T-helper 2 cell treated with Interferon-gamma antibody and Interleukin-4, amounts not matched to agents 5 μg/mL and 100 μg/mL, for 36 hours (primary cell): ENCODE measurements around the gene PHF20.
"Not testable (repeated sequence)": the region's sequence is repeated elsewhere in the genome, so short reads cannot be mapped to it uniquely, and the experiment has no call there.

Experiments used
- DNase-seq: peaks from one replicate; pipeline ENCODE4 v3.0.0; 2021; ENCODE audit warnings: low spot score
- H3K27ac Mint-ChIP-seq: one replicate; pipeline ENCODE4 v1.8.0; 2021; ENCODE audit warnings: mild to moderate bottlenecking, mixed read lengths
- H3K27me3 Mint-ChIP-seq: one replicate; pipeline ENCODE4 v1.8.0; 2021; ENCODE audit warnings: low read depth, mixed read lengths
- H3K36me3 Mint-ChIP-seq: one replicate; pipeline ENCODE4 v1.8.0; 2021; ENCODE audit warnings: low read depth, mixed read lengths
- H3K4me1 Mint-ChIP-seq: one replicate; pipeline ENCODE4 v1.8.0; 2021; ENCODE audit warnings: low read depth, mixed read lengths
- H3K4me3 Mint-ChIP-seq: one replicate; pipeline ENCODE4 v1.8.0; 2022; ENCODE audit warnings: mild to moderate bottlenecking, moderate library complexity, mixed read lengths
- H3K9me3 Mint-ChIP-seq: one replicate; pipeline ENCODE4 v1.8.0; 2021; ENCODE audit warnings: mixed read lengths

The PHF20 gene

DNA sequence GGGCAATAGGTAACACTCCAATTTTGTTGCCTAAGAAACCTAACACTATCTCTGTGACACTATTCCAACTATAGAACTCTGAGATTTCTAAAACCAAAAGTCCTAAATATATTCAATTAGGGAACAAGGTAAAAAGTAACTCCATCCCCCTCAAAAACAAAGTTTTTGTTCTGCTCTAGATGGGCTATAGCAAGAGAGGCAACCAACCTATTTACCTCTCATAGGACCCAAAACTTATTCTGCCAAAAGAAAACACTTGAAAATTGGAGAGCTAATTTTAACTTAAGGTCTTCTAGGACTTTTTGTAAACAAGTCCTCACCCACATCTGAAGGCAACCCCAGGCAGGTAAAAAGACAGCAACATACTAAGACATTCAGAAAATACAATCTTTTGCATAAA, 37.4 kb upstream of the PHF20 start:
- peak overlapping the region; percentile 21 for H3K27ac Mint-ChIP-seq

GRCh38 chr20:35734777-35735649, 36.8 kb upstream of the PHF20 start:
- H3K27me3 Mint-ChIP-seq = no peaks in the 10 kb centered on the region
- no peak overlapping the region for H3K4me3 Mint-ChIP-seq

More for the DNA sequence above, 37.4 kb upstream of the PHF20 start:
- H3K4me3 Mint-ChIP-seq = peak overlapping the region; percentile 47
- H3K36me3 Mint-ChIP-seq = peaks cover 81% of the 10 kb centered on the region
- peaks cover 39% of the 10 kb centered on the region for H3K4me1 Mint-ChIP-seq
- no peaks in the 10 kb centered on the region for H3K9me3 Mint-ChIP-seq
- no peaks in the 10 kb centered on the region for H3K27me3 Mint-ChIP-seq
- no peak for DNase-seq

GRCh38 chr20:35735826-35736470, 35.9 kb upstream of the PHF20 start:
- no peak for DNase-seq
- Mint-ChIP-seq H3K27ac (no peak overlapping the region), H3K9me3 (no peaks in the 10 kb centered on the region), H3K4me3 (peak overlapping the region; percentile 61), H3K4me1 (peaks cover 46% of the 10 kb centered on the region), H3K27me3 (no peaks in the 10 kb centered on the region), H3K36me3 (peaks cover 80% of the 10 kb centered on the region)

More at GRCh38 chr20:35734777-35735649, 36.8 kb upstream of the PHF20 start:
- Mint-ChIP-seq H3K36me3 (peaks cover 81% of the 10 kb centered on the region), H3K9me3 (no peaks in the 10 kb centered on the region), H3K27ac (no peak overlapping the region), H3K4me1 (peaks cover 41% of the 10 kb centered on the region)
- no peak for DNase-seq

DNA sequence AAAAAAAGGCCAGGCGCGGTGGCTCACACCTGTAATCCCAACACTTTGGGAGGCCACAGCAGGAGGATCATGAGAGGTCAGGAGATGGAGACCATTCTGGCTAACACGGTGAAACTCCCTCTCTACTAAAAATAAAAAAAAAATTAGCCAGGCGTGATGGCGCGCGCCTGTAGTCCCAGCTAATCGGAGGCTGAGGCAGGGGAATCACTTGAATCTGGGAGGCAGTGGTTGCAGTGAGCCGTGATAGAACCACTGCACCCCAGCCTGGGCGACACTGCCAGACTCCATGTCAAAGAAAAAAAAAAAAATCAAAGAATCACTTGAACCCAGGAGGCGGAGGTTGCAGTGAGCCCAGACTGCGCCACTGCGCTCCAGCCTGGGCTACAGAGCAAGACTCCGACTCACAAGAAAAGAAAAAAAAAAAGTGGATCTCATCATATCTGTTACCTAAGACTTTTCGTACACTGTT, 33.9 kb upstream of the PHF20 start:
- peak overlapping the region; percentile 59 for H3K27ac Mint-ChIP-seq
- H3K4me1 Mint-ChIP-seq = peaks cover 45% of the 10 kb centered on the region
- no peak for DNase-seq
- no peaks in the 10 kb centered on the region for H3K9me3 Mint-ChIP-seq
- no peaks in the 10 kb centered on the region for H3K27me3 Mint-ChIP-seq
- H3K36me3 Mint-ChIP-seq = peaks cover 76% of the 10 kb centered on the region
- H3K4me3 Mint-ChIP-seq = peak overlapping the region; percentile 69

GRCh38 chr20:35738410-35739179, 33.2 kb upstream of the PHF20 start:
- H3K36me3 Mint-ChIP-seq = peaks cover 71% of the 10 kb centered on the region
- H3K27ac Mint-ChIP-seq = peak overlapping the region; percentile 59
- H3K27me3 Mint-ChIP-seq = no peaks in the 10 kb centered on the region
- peaks cover 50% of the 10 kb centered on the region for H3K4me1 Mint-ChIP-seq
- no peaks in the 10 kb centered on the region for H3K9me3 Mint-ChIP-seq
- H3K4me3 Mint-ChIP-seq = peak overlapping the region; percentile 69
- no peak for DNase-seq

DNA sequence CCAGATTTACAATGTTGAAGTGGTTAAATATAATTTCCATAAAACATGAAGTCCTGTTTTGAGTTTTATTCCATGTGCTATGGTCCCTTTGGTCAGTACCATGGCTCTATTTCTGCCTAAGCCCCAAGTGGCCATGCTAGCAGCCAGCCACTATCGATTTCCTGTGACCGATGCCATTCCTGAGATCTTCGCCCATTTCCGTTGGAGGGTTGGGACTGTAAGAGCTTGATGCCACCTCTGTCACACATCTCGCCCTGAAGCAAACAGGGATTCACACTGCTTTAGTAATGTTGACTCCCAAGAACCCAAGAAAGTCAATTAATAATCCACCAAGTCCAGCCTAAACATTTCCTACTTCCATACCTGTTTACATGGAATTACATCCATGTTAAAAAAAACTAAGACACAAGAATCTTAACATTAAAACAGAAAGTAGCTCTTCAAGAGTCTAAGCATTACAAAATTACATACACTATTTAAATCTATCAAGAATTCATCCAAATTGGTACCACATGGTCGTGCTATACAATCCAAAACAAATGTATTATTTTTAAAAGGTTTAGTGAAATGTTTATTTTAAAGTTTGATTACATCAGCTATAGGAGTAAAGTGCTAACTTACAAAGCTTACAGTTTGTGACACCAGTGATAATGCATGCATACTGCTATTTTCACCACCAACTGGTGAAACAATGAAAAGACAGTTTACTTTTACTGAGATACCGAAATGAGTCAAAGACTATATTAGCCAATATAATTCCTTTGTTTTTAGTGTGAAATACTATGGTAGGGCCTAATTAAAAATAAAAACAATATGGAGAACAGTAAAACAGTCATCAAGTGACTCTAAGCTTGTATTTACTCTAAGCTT, 32.3 kb upstream of the PHF20 start:
- Mint-ChIP-seq H3K27ac (peak overlapping the region; percentile 100), H3K27me3 (no peaks in the 10 kb centered on the region), H3K4me1 (peaks cover 47% of the 10 kb centered on the region), H3K4me3 (peak overlapping the region; percentile 97), H3K9me3 (no peaks in the 10 kb centered on the region), H3K36me3 (peaks cover 63% of the 10 kb centered on the region)
- DNase-seq = no peak

DNA sequence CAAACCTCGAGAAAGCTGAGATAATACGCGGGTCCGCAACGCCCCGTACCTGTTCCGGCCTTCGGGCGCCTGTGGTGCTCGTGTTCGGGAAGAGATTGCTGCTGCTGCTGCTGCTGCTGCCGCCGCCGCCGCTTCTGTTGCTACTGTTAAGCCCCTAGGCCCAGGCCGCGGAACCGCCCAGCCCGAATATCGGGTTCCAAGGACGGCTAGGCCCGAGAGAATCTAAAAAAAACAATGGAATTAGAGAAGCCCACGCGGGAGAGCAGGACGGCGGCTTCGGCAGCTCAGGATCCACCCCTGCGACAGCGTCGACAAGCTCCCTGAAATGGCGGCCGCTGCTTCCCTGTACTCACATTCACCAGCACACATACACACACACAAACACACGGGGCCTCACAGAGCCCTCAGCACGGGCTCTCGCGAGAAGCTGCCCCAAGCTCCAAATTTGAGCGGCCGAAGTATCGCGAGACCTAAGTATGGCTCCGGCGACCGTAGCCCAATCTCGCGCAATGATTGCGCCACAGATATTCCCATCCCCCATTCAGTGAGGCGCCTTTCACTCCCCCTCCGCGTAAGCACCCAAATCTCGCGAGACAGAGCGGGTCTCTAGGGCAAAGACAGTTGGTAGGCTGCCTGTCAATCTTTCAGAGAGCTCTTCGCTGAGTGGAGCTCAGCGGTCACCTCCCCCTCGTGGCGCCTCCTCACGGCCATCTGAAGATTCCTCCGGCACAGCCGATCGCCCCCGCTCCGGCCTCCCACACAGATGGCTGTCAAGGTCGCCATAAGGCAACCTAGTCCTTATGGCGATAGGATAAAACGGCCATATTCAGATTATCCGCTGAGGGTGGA, 29.7 kb upstream of the PHF20 start, which contains the start of gene RBM39:
Gene RBM39, minus strand, starts transcription at position 369 of the 849 bp plus-strand sequence. CDS start 1,386 bp downstream, outside the sequence.
- Mint-ChIP-seq H3K27ac (peak within 1 kb of the TSS; percentile 100), H3K9me3 (no peaks in the 10 kb centered on the region), H3K36me3 (peaks cover 48% of the 10 kb centered on the region), H3K4me3 (peak within 1 kb of the TSS; percentile 97), H3K4me1 (peaks cover 35% of the 10 kb centered on the region), H3K27me3 (no peaks in the 10 kb centered on the region)
- DNase-seq = peak; percentile 99

DNA sequence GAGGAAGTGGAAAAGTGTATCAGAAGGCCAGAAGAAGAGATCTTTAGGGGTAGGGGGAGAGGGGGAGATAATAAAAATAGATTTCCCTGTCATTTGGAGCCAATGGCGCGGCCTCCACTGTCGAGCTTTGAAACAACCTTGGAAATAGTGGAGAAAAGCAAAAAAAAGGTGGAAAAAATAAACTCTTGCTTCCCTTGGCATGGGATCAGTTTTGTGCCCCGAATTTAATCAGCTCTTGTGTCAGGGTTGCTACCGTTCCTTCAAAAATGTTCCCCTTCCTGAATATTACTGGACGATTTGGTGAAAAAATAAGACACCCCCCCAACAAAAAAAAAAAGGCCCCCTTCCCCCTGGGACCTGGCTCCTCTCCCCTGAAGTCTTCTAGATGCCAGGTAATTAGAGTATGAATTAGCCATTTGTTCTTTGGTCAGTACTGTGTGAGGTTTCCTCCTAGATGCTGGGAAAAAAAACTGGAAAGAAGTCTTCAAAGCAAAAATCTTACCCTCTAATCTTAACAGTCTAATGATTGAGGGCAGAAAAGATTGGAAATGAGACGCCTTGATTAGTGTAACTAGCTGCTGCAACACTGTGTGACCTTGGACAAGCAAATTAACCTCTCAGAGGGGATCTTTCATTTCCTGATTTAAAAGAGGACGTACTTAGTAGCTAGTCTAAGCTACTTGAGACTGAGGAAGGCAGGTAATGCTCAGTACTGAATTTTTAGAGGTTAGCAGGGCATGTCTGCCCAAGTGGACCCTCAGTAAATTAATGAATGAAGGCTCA, 28.9 kb upstream of the PHF20 start:
- H3K27ac Mint-ChIP-seq = peak overlapping the region; percentile 100
- H3K9me3 Mint-ChIP-seq = no peaks in the 10 kb centered on the region
- no peaks in the 10 kb centered on the region for H3K27me3 Mint-ChIP-seq
- peaks cover 42% of the 10 kb centered on the region for H3K36me3 Mint-ChIP-seq
- H3K4me1 Mint-ChIP-seq = peaks cover 35% of the 10 kb centered on the region
- H3K4me3 Mint-ChIP-seq = peak overlapping the region; percentile 97
- DNase-seq = no peak

- peaks cover 26% of the 10 kb centered on the region for H3K4me1 Mint-ChIP-seq
- H3K36me3 Mint-ChIP-seq = peaks cover 32% of the 10 kb centered on the region
- H3K27ac Mint-ChIP-seq = peak overlapping the region; percentile 100
- no peaks in the 10 kb centered on the region for H3K27me3 Mint-ChIP-seq
- H3K9me3 Mint-ChIP-seq = no peaks in the 10 kb centered on the region
- peak overlapping the region; percentile 97 for H3K4me3 Mint-ChIP-seq
- peak; percentile 13 for DNase-seq
These were observed 27.9 kb upstream of the PHF20 start for GRCh38 chr20:35743693-35744491.

- Mint-ChIP-seq H3K4me3 (peak overlapping the region; percentile 97), H3K27ac (peak overlapping the region; percentile 100), H3K36me3 (peaks cover 28% of the 10 kb centered on the region), H3K4me1 (peaks cover 23% of the 10 kb centered on the region)
- DNase-seq, H3K9me3 Mint-ChIP-seq, H3K27me3 Mint-ChIP-seq: not testable (repeated sequence)
These were observed 27.3 kb upstream of the PHF20 start for GRCh38 chr20:35744492-35744841.

DNA sequence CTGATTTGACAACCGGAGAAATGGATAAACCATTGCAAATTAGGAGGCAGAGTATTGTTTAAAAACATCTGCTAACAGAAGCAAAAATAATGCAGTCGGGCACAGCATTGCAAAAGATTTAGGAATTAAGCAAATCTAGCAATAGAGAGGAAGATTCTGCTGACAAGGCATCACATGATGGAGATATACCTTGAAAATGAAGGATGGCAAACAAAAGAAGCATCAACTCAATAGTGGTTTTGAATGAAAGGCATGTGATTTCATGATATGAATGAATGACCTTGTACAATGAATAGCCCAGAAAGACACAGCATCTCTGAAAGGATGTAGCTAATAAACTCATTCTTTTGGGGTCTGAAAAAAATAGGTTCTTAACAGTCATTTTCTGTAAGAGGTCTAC, 21.2 kb upstream of the PHF20 start:
- no peaks in the 10 kb centered on the region for H3K36me3 Mint-ChIP-seq
- no peaks in the 10 kb centered on the region for H3K4me1 Mint-ChIP-seq
- H3K27ac Mint-ChIP-seq = no peak overlapping the region
- H3K4me3 Mint-ChIP-seq = no peak overlapping the region
- H3K9me3 Mint-ChIP-seq = no peaks in the 10 kb centered on the region
- H3K27me3 Mint-ChIP-seq = peaks cover 17% of the 10 kb centered on the region
- DNase-seq = no peak
